ENCODE measurements around the gene CACYBP. TPM values are rescaled to one million over a fixed set of nuclear protein-coding genes. Genes with fewer than 3 reads are reported as not detected.

The CACYBP gene
- total and polyA plus RNA-seq, 2 donors from 2014 or later: 49.7 to 97.4 TPM

Other genes with a start within 250 kb of the CACYBP start
- gene MRPS14, start 23.5 kb downstream of the CACYBP start, total RNA-seq: 35.7 TPM
- gene MRPS14, start 23.5 kb downstream of the CACYBP start, polyA plus RNA-seq (ENCODE audit: insufficient read depth, low read depth, low replicate concordance): 48.0 TPM
- gene TNN, start 67.9 kb downstream of the CACYBP start, total RNA-seq: not detected
- gene TNN, start 67.9 kb downstream of the CACYBP start, polyA plus RNA-seq (ENCODE audit: insufficient read depth, low read depth, low replicate concordance): 0.26 TPM
- 34.1 TPM for gene KIAA0040, start 192.8 kb downstream of the CACYBP start, total RNA-seq
- 20.0 TPM for gene KIAA0040, start 192.8 kb downstream of the CACYBP start, polyA plus RNA-seq (ENCODE audit: insufficient read depth, low read depth, low replicate concordance)